GM12878 (cell line): ENCODE results near the gene MLIP. TPM values are rescaled to one million over a fixed set of nuclear protein-coding genes. Genes with fewer than 3 reads are reported as not detected.

Experiments used
- ATAC-seq: fragments of 200-7000 bp; cut with Tn5 transposase; 3 replicates; pipeline ENCODE4 v1.9.1; 2020; ENCODE audit warnings: mild to moderate bottlenecking, moderate library complexity
- BruUV-seq: library from RNA; stranded (reverse); fragments of 400-500 nt; replicated peaks from 2 replicates; lab custom pipeline; 2021; lab: Mats Ljungman, UMichigan
- CTCF ChIA-PET: fragments of 300-600 bp; sonication (Branson Sonifier 250); formaldehyde crosslinking; extraction: SDS; loops from one replicate; lab custom pipeline; 2021; ENCODE audit warnings: inconsistent platforms; lab: Yijun Ruan, JAX
- POLR2A ChIA-PET: fragments of 350-600 bp; formaldehyde crosslinking; extraction: SDS; loops from one replicate; lab custom pipeline; 2021; ENCODE audit warnings: inconsistent platforms; lab: Charles Lee
- RAD21 ChIA-PET: fragments of 300-600 bp; sonication (Branson Sonifier 250); formaldehyde crosslinking; loops from one replicate; lab custom pipeline; 2023; ENCODE audit warnings: antibody characterized with exemption; ENCODE audit not compliant: unreplicated experiment; lab: Charles Lee
- SMC1A ChIA-PET: fragments of 300-600 bp; sonication (Branson Sonifier 250); formaldehyde crosslinking; loops from one replicate; lab custom pipeline; 2023; ENCODE audit not compliant: unreplicated experiment, uncharacterized antibody; lab: Charles Lee
- DNase-seq: peaks from one replicate; pipeline ENCODE4 v3.0.0-alpha.2; 2011; ENCODE audit warnings: low read depth, low spot score
- FAIRE-seq: peaks from 3 replicates; lab custom pipeline; 2011; peaks lifted over from hg19 to GRCh38; lab: Jason Lieb, UNC
- H2AFZ ChIP-seq: 2 replicates; pipeline ENCODE4 v1.6.0; 2011; ENCODE audit warnings: low read depth, low read length, control low read depth; ENCODE audit not compliant: control insufficient read depth
- H3K27ac ChIP-seq: 2 replicates; pipeline ENCODE4 v1.5.1; 2011; ENCODE audit warnings: control low read depth; ENCODE audit not compliant: control insufficient read depth, insufficient read depth
- H3K27me3 ChIP-seq, 2 experiments: replicated peaks in 1 of 2; 2 replicates each; pipeline versions ENCODE4 v1.6.0 to v1.6.1; 2011; ENCODE audit warnings: low read length in 1 of 2; ENCODE audit not compliant: control insufficient read depth in 2 of 2, insufficient read depth in 2 of 2
- H3K36me3 ChIP-seq, 2 experiments: 2 replicates each; pipeline ENCODE4 v1.5.1; 2011; ENCODE audit warnings: low read length in 1 of 2; ENCODE audit not compliant: control insufficient read depth in 2 of 2, insufficient read depth in 2 of 2
- H3K4me1 ChIP-seq: 2 replicates; pipeline ENCODE4 v1.6.1; 2011; ENCODE audit warnings: mild to moderate bottlenecking, low read length, moderate library complexity, mixed read lengths; ENCODE audit not compliant: control insufficient read depth, insufficient read depth
- H3K4me2 ChIP-seq: 2 replicates; pipeline ENCODE4 v1.6.0; 2011; ENCODE audit warnings: control low read depth; ENCODE audit not compliant: control insufficient read depth, insufficient read depth
- H3K4me3 ChIP-seq: fragments of 200-600 bp; sonication (generic); 2 replicates; pipeline ENCODE4 v1.5.1; 2016
- H3K79me2 ChIP-seq: 2 replicates; pipeline ENCODE4 v1.6.0; 2011; ENCODE audit warnings: low read length; ENCODE audit not compliant: control insufficient read depth, insufficient read depth
- H3K9ac ChIP-seq: 2 replicates; pipeline ENCODE4 v1.8.0; 2011; ENCODE audit warnings: low read length, control low read depth, mixed read lengths; ENCODE audit not compliant: control insufficient read depth, insufficient read depth
- H3K9me3 ChIP-seq: replicated peaks from 3 replicates; pipeline ENCODE4 v1.5.1; 2011; ENCODE audit warnings: mild to moderate bottlenecking, low read length; ENCODE audit not compliant: control insufficient read depth, insufficient read depth
- H4K20me1 ChIP-seq: 2 replicates; pipeline ENCODE4 v1.6.0; 2011; ENCODE audit not compliant: control insufficient read depth, insufficient read depth
- ATF2 ChIP-seq: IDR thresholded peaks from 2 replicates; pipeline ENCODE4 v1.6.1; 2012; ENCODE audit warnings: low read length, inconsistent platforms
- CBFB ChIP-seq: IDR thresholded peaks from 2 replicates; pipeline ENCODE4 v1.6.1; 2016; ENCODE audit warnings: antibody characterized with exemption, low read depth
- CHD1 ChIP-seq: IDR thresholded peaks from 2 replicates; pipeline ENCODE4 v1.6.1; 2012; ENCODE audit warnings: low read depth, low read length, improper control_type of control experiment
- CREM ChIP-seq: IDR thresholded peaks from 2 replicates; pipeline ENCODE4 v1.6.1; 2014; ENCODE audit warnings: antibody characterized with exemption, low read depth
- E2F4 ChIP-seq: IDR thresholded peaks from 2 replicates; pipeline ENCODE4 v1.6.1; 2012; ENCODE audit warnings: low read depth, low read length, improper control_type of control experiment
- EED ChIP-seq: sonication (generic); IDR thresholded peaks from 2 replicates; pipeline ENCODE4 v1.6.1; 2016; ENCODE audit warnings: antibody characterized with exemption, low read depth
- MAX ChIP-seq: IDR thresholded peaks from 2 replicates; pipeline ENCODE4 v1.6.1; 2012; ENCODE audit warnings: low read depth, low read length, improper control_type of control experiment
- MLLT1 ChIP-seq: fragments of 450-650 bp; IDR thresholded peaks from 2 replicates; pipeline ENCODE4 v1.6.1; 2016; ENCODE audit warnings: mild to moderate bottlenecking
- NFXL1 ChIP-seq: fragments of 450-650 bp; IDR thresholded peaks from 2 replicates; pipeline ENCODE4 v1.6.1; 2017; ENCODE audit warnings: antibody characterized with exemption, mild to moderate bottlenecking, borderline replicate concordance
- SKIL ChIP-seq: fragments of 450-650 bp; IDR thresholded peaks from 2 replicates; pipeline ENCODE4 v1.6.1; 2017; ENCODE audit warnings: mild to moderate bottlenecking, low read depth, inconsistent platforms; ENCODE audit not compliant: poor library complexity, severe bottlenecking
- ZNF207 ChIP-seq: fragments of 450-650 bp; IDR thresholded peaks from 2 replicates; pipeline ENCODE4 v1.6.1; 2014; ENCODE audit warnings: antibody characterized with exemption, mild to moderate bottlenecking, borderline replicate concordance
- WGBS: methylation state at CpG from one replicate; pipeline ENCODE4 v1.1.6; 2016; ENCODE audit warnings: low lambda C conversion rate; ENCODE audit not compliant: insufficient replicate concordance, insufficient coverage; ENCODE audit errors: missing lambda C conversion rate; 5-methylcytosine and 5-hydroxymethylcytosine counted together
- in situ Hi-C: fragments of 300-500 bp; cut with MboI; formaldehyde crosslinking; loops from 9 replicates; pipeline ENCODE4 v1.14.3; 2018; ENCODE audit warnings: mixed read lengths
- intact Hi-C: fragments of 100-400 bp; cut with micrococcal nuclease; formaldehyde crosslinking; loops from one replicate; pipeline ENCODE4 v1.14.2; 2022; ENCODE audit not compliant: unreplicated experiment
- polyA plus RNA-seq, 11 experiments: library from polyadenylated mRNA; depleted of rRNA in 4 of 11; unstranded in 6 of 11; stranded (reverse) in 5 of 11; fragments of >200 nt; fragmentation: Nextera tagmentation in 4 of 11; fragmentation: Illumina TruSeq in 1 of 11; extraction: Ambion mirVana in 4 of 11; extraction: Trizol in 1 of 11; gene quantifications; 1 replicate in 1 of 11; 2 replicates in 10 of 11; pipeline versions ENCODE4 v1.2.1 to v1.2.3, GENCODE V29; 2011 to 2016; ENCODE audit warnings: inconsistent platforms in 2 of 11, missing spikeins in 2 of 11, low read depth in 1 of 11
- total RNA-seq, 4 experiments: library from RNA; depleted of rRNA in 3 of 4; stranded (reverse); fragments of >200 nt in 3 of 4; fragmentation: Illumina TruSeq in 1 of 4; extraction: Trizol in 1 of 4; gene quantifications; 2 replicates each; pipeline versions ENCODE4 v1.2.1 to v1.2.3, GENCODE V29; 2013 to 2021

Gene MLIP
- total and polyA plus RNA-seq, 10 of the 15 experiments (the other 5 are each of a cell fraction or from before 2014, with no cell fraction given), result not detected

GRCh38 chr6:54286141-54286540 is 174.9 kb downstream of the MLIP start:
- intact Hi-C loops (no loop called here), in situ Hi-C loops (no loop called here)
- Histone ChIP-seq H2AFZ (no peak overlapping the region), H3K36me3 (no peaks in the 10 kb centered on the region), H3K4me3 (no peak overlapping the region), H3K9ac (no peak overlapping the region), H3K4me1 (no peaks in the 10 kb centered on the region), H3K27ac (no peak overlapping the region), H3K27me3 (no peaks in the 10 kb centered on the region), H3K4me2 (no peak overlapping the region), H3K79me2 (no peaks in the 10 kb centered on the region), H4K20me1 (no peaks in the 10 kb centered on the region), H3K9me3 (no peaks in the 10 kb centered on the region)
- ATAC-seq (no peak), DNase-seq (no peak), FAIRE-seq (no peak)
- TF ChIP-seq CREM, result no peak
- POLR2A ChIA-PET, result no interaction called here
- no TSS peak for BruUV-seq
- CTCF ChIA-PET, result interaction anchor here (1.1 to 1.8 kb wide), 6 partner anchors 11 to 41 kb away, joined by 3 to 4 read pairs (median 4); no protein-coding TSS in a partner anchor
- SMC1A ChIA-PET, result interaction anchor here (1.0 to 1.7 kb wide), 4 partner anchors 13 to 69 kb away, joined by 4 read pairs; no protein-coding TSS in a partner anchor
- RAD21 ChIA-PET, result no interaction called here

GRCh38 chr6:54288474-54288873 is 177.2 kb downstream of the MLIP start:
- SMC1A ChIA-PET, result no interaction called here
- BruUV-seq, result no TSS peak
- WGBS, result 44% methylated on average over 2 of the region's 2 CpGs
- CTCF ChIA-PET, result no interaction called here
- Histone ChIP-seq H3K79me2 (no peaks in the 10 kb centered on the region), H3K4me3 (no peak overlapping the region), H3K4me2 (no peak overlapping the region), H3K9ac (no peak overlapping the region), H4K20me1 (no peaks in the 10 kb centered on the region), H3K27me3 (no peaks in the 10 kb centered on the region), H3K4me1 (no peaks in the 10 kb centered on the region), H3K27ac (no peak overlapping the region), H2AFZ (no peak overlapping the region), H3K9me3 (no peaks in the 10 kb centered on the region), H3K36me3 (no peaks in the 10 kb centered on the region)
- intact Hi-C loops, result no loop called here
- FAIRE-seq (no peak), ATAC-seq (no peak), DNase-seq (no peak)
- POLR2A ChIA-PET, result no interaction called here
- RAD21 ChIA-PET, result no interaction called here
- in situ Hi-C loops, result no loop called here
- no peak for TF ChIP-seq CBFB
- TF ChIP-seq MLLT1, result no peak
- no peak for TF ChIP-seq NFXL1
- no peak for TF ChIP-seq EED
- no peak for TF ChIP-seq MAX
- TF ChIP-seq CHD1, result no peak
- TF ChIP-seq SKIL, result no peak
- TF ChIP-seq ATF2, result no peak
- no peak for TF ChIP-seq ZNF207
- no peak for TF ChIP-seq E2F4
